HG02884 (cell line): ENCODE measurements around the gene TMTC3.
A peak's percentile ranks its signal among the peaks of the same experiment; 100 is the strongest.

Experiments used
- ATAC-seq: cut with Tn5 transposase; IDR thresholded peaks from one replicate; pipeline ENCODE4 v1.9.1; 2021; ENCODE audit warnings: mild to moderate bottlenecking, moderate library complexity; ENCODE audit not compliant: unreplicated experiment

The TMTC3 gene

GRCh38 chr12:88223519-88223918 is 81.4 kb downstream of the TMTC3 start:
- no peak for ATAC-seq

- ATAC-seq = no peak
These were observed 83.7 kb downstream of the TMTC3 start for GRCh38 chr12:88225776-88226175.

- ATAC-seq = no peak
These were observed 85.2 kb downstream of the TMTC3 start for GRCh38 chr12:88227263-88227662.

GRCh38 chr12:88227871-88228270 is 85.8 kb downstream of the TMTC3 start:
- no peak for ATAC-seq

- no peak for ATAC-seq
These were observed 86.6 kb downstream of the TMTC3 start for GRCh38 chr12:88228720-88229119.

- no peak for ATAC-seq
These were observed 88.2 kb downstream of the TMTC3 start for GRCh38 chr12:88230271-88230670.

GRCh38 chr12:88235183-88235833 is 93.2 kb downstream of the TMTC3 start:
- ATAC-seq = peak; percentile 69

GRCh38 chr12:88237954-88238353 is 95.8 kb downstream of the TMTC3 start:
- peak; percentile 57 for ATAC-seq

GRCh38 chr12:88238406-88238805 is 96.3 kb downstream of the TMTC3 start:
- no peak for ATAC-seq

- peak; percentile 80 for ATAC-seq
These were observed 99.9 kb downstream of the TMTC3 start for GRCh38 chr12:88241862-88242570.

GRCh38 chr12:88242571-88242925 is 100.4 kb downstream of the TMTC3 start:
- no peak for ATAC-seq

GRCh38 chr12:88242939-88243338 is 100.8 kb downstream of the TMTC3 start:
- ATAC-seq = no peak

GRCh38 chr12:88243982-88244381 is 101.9 kb downstream of the TMTC3 start:
- ATAC-seq = no peak

GRCh38 chr12:88245905-88246304 is 103.8 kb downstream of the TMTC3 start:
- no peak for ATAC-seq

GRCh38 chr12:88247241-88247643 is 105.1 kb downstream of the TMTC3 start:
- ATAC-seq = no peak

GRCh38 chr12:88248606-88249005 is 106.5 kb downstream of the TMTC3 start:
- peak; percentile 52 for ATAC-seq
